SK-N-MC (cell line): ENCODE results near the gene FTCD.

ENCODE experiments used
- EZH2 ChIP-seq: fragments of 200-600 bp; sonication (generic); IDR thresholded peaks from one replicate; pipeline ENCODE4 v1.6.1; 2017; ENCODE audit warnings: antibody characterized with exemption
- POLR2AphosphoS5 ChIP-seq: IDR thresholded peaks from 2 replicates; pipeline ENCODE4 v1.6.1; 2012; ENCODE audit warnings: mild to moderate bottlenecking, low read depth, low read length, borderline replicate concordance

DNA sequence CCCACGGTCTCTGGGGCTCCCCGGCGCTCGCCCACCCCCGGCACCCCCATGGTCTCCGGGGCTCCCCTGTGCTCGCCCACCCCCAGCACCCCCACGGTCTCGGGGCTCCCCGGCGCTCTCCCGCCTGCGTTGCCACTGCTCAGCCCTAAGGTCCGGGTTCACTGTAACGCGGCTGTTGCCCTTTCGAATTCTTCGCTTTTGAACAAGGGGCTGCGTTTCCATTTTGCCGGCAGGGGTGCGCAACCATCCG, 5.2 kb upstream of the FTCD start:
- TF ChIP-seq EZH2 (no peak), POLR2AphosphoS5 (no peak)
